ENCODE results near the gene PHF2.

- TF ChIP-seq POLR2A (IDR thresholded peaks at IDR 0.05; ENCODE audit: low read depth, low read length): no peak
- no peak for TF ChIP-seq POLR2AphosphoS5 (IDR thresholded peaks at IDR 0.05; ENCODE audit: low read depth, low read length)
- no peak for TF ChIP-seq TAF1 (IDR thresholded peaks at IDR 0.05; ENCODE audit: borderline replicate concordance, low read depth, low read length)
Measured at GRCh38 chr9:93622691-93623090, 46.3 kb downstream of the PHF2 start.

Data from GM12892 (cell line).